Sigmoid colon (tissue), 7 donors: ENCODE measurements around the gene EID3. TPM values are rescaled to one million over a fixed set of nuclear protein-coding genes. Genes with fewer than 3 reads are reported as not detected.
A peak's percentile ranks its signal among the peaks of the same experiment; 100 is the strongest.

Experiments
- DNase-seq: peaks from one replicate; pipeline ENCODE4 v3.0.0-alpha.2; 2019
- H3K27ac ChIP-seq, 4 donors: fragments of 200-600 bp; sonication (generic); one replicate each; pipeline ENCODE4 v1.5.1; 2016 to 2019; ENCODE audit warnings: mild to moderate bottlenecking in 1 of 4
- H3K27me3 ChIP-seq, 3 donors: fragments of 200-600 bp; sonication (generic); one replicate each; pipeline ENCODE4 v1.5.1; 2019; ENCODE audit warnings: mild to moderate bottlenecking in 1 of 3
- H3K36me3 ChIP-seq, 4 donors: fragments of 200-600 bp; sonication (generic); one replicate each; pipeline ENCODE4 v1.5.1; 2016 to 2019
- H3K4me1 ChIP-seq, 4 donors: fragments of 200-600 bp; sonication (generic); one replicate each; pipeline ENCODE4 v1.5.1; 2017 to 2019
- H3K4me3 ChIP-seq, 4 donors: fragments of 200-600 bp; sonication (generic); one replicate each; pipeline ENCODE4 v1.5.1; 2017 to 2019; ENCODE audit warnings: mild to moderate bottlenecking in 2 of 4, moderate library complexity in 1 of 4
- H3K9me3 ChIP-seq, 4 donors: fragments of 200-600 bp in 3 of 4; sonication (generic) in 3 of 4; one replicate each; pipeline versions ENCODE4 v1.5.1 to v1.6.1; 2013 to 2019
- CTCF ChIP-seq, 4 experiments: fragments of 450-650 bp in 3 of 4; fragments of 200-600 bp in 1 of 4; IDR thresholded peaks; one replicate each; pipeline ENCODE4 v1.5.1; 2016 to 2019; ENCODE audit warnings: antibody characterized with exemption in 4 of 4, mild to moderate bottlenecking in 3 of 4, moderate library complexity in 2 of 4
- EP300 ChIP-seq, 4 donors: sonication (generic); formaldehyde crosslinking; IDR thresholded peaks; one replicate each; pipeline ENCODE4 v1.6.1; 2017; ENCODE audit warnings: antibody characterized with exemption in 4 of 4
- POLR2A ChIP-seq, 2 donors: fragments of 450-650 bp; IDR thresholded peaks; one replicate each; pipeline ENCODE4 v1.6.1; 2016; ENCODE audit warnings: antibody characterized with exemption in 2 of 2, mild to moderate bottlenecking in 2 of 2, moderate library complexity in 2 of 2
- POLR2AphosphoS5 ChIP-seq, 4 donors: sonication (generic); formaldehyde crosslinking; IDR thresholded peaks; one replicate each; pipeline ENCODE4 v1.6.1; 2017; ENCODE audit warnings: antibody characterized with exemption in 4 of 4
- WGBS, 2 donors: extraction: QIAGEN DNeasy Blood & Tissue Kit; methylation state at CpG; one replicate each; pipeline ENCODE4 v1.1.7; 2013; 5-methylcytosine and 5-hydroxymethylcytosine counted together
- intact Hi-C: fragments of 100-400 bp; cut with DNase I; formaldehyde crosslinking; loops from one replicate; pipeline ENCODE4 v1.15.1; 2023
- polyA plus RNA-seq, 3 donors: library from polyadenylated mRNA; stranded (reverse); fragments of 200-250 nt; gene quantifications; one replicate each; pipeline ENCODE4 v1.2.3, GENCODE V29; 2013
- total RNA-seq, 4 donors: library from RNA; depleted of rRNA; stranded (reverse); fragments of >200 nt; gene quantifications; one replicate each; pipeline ENCODE4 v1.1.0, GENCODE V29; 2016
- donor health status: healthy with polysubstance abuse.
- donor health status: Bipolar disorder and iron deficiency.
- donor health status: healthy.

Gene EID3
- total and polyA plus RNA-seq, 7 donors, result 0.46 to 21.9 (median 4.6) TPM

GRCh38 chr12:104299842-104300481 lies 3.6 kb upstream of the EID3 start:
- WGBS, 2 donors, result 77 to 80% methylated on average over 6 of the region's 6 CpGs
- DNase-seq, result no peak
- Histone ChIP-seq H3K4me1 (peaks cover 0 to 83% (median 67%) of the 10 kb centered on the region in 4 donors), H3K9me3 (no peaks in the 10 kb centered on the region), H3K27me3 (no peaks in the 10 kb centered on the region), H3K36me3 (peaks cover 0 to 19% (median 2%) of the 10 kb centered on the region in 4 donors), H3K4me3 (no peak overlapping the region), H3K27ac (peak overlapping the region in 3 of 4 donors; percentile 18 to 88 (median 38))
- intact Hi-C loops, result loop anchor here (5.0 kb wide), 1 partner anchor 83 kb away; the partner anchor contains the start of gene TXNRD1
- TF ChIP-seq POLR2AphosphoS5 (IDR thresholded peaks at IDR 0.05), result peak in 1 of 4 donors; percentile 7
- TF ChIP-seq EP300 (IDR thresholded peaks at IDR 0.05), result no peak
- no peak for TF ChIP-seq CTCF (IDR thresholded peaks at IDR 0.05)
- no peak for TF ChIP-seq POLR2A (IDR thresholded peaks at IDR 0.05)

- Histone ChIP-seq H3K4me1 (peaks cover 0 to 71% (median 63%) of the 10 kb centered on the region in 4 donors), H3K4me3 (peak overlapping the region; percentile 34 to 55 (median 48)), H3K27ac (peak overlapping the region; percentile 81 to 88 (median 82)), H3K36me3 (no peaks in the 10 kb centered on the region), H3K27me3 (no peaks in the 10 kb centered on the region), H3K9me3 (no peaks in the 10 kb centered on the region)
- TF ChIP-seq CTCF (IDR thresholded peaks at IDR 0.05) (no peak), POLR2AphosphoS5 (IDR thresholded peaks at IDR 0.05) (no peak), POLR2A (IDR thresholded peaks at IDR 0.05) (no peak)
- 91 to 93% methylated on average over 10 of the region's 10 CpGs for WGBS, 2 donors
- no peak for DNase-seq
- intact Hi-C loops, result loop anchor here (5.0 kb wide), 2 partner anchors 43 to 87 kb away; partner anchors contain the start of gene TXNRD1
Measured at GRCh38 chr12:104304261-104305009, 896 bp downstream of the EID3 start.

GRCh38 chr12:104305349-104305748 lies 1.8 kb downstream of the EID3 start:
- H3K36me3 ChIP-seq, result peaks cover 0 to 3% (median 0%) of the 10 kb centered on the region in 4 donors
- H3K4me3 ChIP-seq, result no peak overlapping the region
- peak overlapping the region in 2 of 4 donors; percentile 81 to 88 for H3K27ac ChIP-seq
- H3K9me3 ChIP-seq, result no peaks in the 10 kb centered on the region
- H3K27me3 ChIP-seq, result no peaks in the 10 kb centered on the region
- H3K4me1 ChIP-seq, result peaks cover 0 to 63% (median 57%) of the 10 kb centered on the region in 4 donors
- TF ChIP-seq POLR2A (IDR thresholded peaks at IDR 0.05), result no peak
- TF ChIP-seq POLR2AphosphoS5 (IDR thresholded peaks at IDR 0.05), result no peak
- no peak for TF ChIP-seq CTCF (IDR thresholded peaks at IDR 0.05)
- TF ChIP-seq EP300 (IDR thresholded peaks at IDR 0.05), result no peak
- no peak for DNase-seq
- WGBS, 2 donors, result 90 to 93% methylated on average over 2 of the region's 2 CpGs
- intact Hi-C loops, result loop anchor here (5.0 kb wide), 1 partner anchor 42 kb away; no protein-coding TSS in a partner anchor

- peaks cover 0 to 8% (median 3%) of the 10 kb centered on the region in 4 donors for H3K36me3 ChIP-seq
- peaks cover 0 to 57% (median 54%) of the 10 kb centered on the region in 4 donors for H3K4me1 ChIP-seq
- no peak overlapping the region for H3K4me3 ChIP-seq
- WGBS, 2 donors, result 69 to 92% methylated on average over 2 of the region's 2 CpGs
- DNase-seq, result no peak
- peak overlapping the region in 3 of 4 donors; percentile 45 to 88 (median 52) for H3K27ac ChIP-seq
- intact Hi-C loops, result loop anchor here (5.0 kb wide), 1 partner anchor 41 kb away; no protein-coding TSS in a partner anchor
- H3K9me3 ChIP-seq, result no peaks in the 10 kb centered on the region
- no peaks in the 10 kb centered on the region for H3K27me3 ChIP-seq
- TF ChIP-seq POLR2AphosphoS5 (IDR thresholded peaks at IDR 0.05), result no peak
- TF ChIP-seq CTCF (IDR thresholded peaks at IDR 0.05), result no peak
- TF ChIP-seq POLR2A (IDR thresholded peaks at IDR 0.05), result no peak
- no peak for TF ChIP-seq EP300 (IDR thresholded peaks at IDR 0.05)
Measured at GRCh38 chr12:104306376-104306775, 2.8 kb downstream of the EID3 start.
